Measurements from ENCODE around the gene EPN2.
"Not testable (repeated sequence)": the region's sequence is repeated elsewhere in the genome, so short reads cannot be mapped to it uniquely, and the experiment has no call there.

EPN2 gene

DNA sequence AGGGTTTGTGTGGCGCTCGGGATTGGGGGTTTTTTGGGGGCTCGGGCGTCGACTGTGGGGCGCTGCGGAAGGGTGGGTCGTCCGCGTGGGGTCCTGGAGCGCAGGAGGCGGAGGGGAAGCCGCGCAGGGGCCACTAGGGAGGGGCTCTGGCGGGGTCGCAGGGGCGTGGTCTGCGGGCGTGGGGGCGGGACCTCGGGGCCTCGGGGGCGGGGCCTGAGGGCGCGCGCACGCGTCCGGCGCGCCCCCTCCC, at the start of gene EPN2:
EPN2 (plus strand) TSS at position 228 of the 250 bp plus-strand sequence. CDS start 45,754 bp downstream, outside the sequence.
- H3K4me3 Mint-ChIP-seq = peak within 1 kb of the TSS; percentile 94

DNA sequence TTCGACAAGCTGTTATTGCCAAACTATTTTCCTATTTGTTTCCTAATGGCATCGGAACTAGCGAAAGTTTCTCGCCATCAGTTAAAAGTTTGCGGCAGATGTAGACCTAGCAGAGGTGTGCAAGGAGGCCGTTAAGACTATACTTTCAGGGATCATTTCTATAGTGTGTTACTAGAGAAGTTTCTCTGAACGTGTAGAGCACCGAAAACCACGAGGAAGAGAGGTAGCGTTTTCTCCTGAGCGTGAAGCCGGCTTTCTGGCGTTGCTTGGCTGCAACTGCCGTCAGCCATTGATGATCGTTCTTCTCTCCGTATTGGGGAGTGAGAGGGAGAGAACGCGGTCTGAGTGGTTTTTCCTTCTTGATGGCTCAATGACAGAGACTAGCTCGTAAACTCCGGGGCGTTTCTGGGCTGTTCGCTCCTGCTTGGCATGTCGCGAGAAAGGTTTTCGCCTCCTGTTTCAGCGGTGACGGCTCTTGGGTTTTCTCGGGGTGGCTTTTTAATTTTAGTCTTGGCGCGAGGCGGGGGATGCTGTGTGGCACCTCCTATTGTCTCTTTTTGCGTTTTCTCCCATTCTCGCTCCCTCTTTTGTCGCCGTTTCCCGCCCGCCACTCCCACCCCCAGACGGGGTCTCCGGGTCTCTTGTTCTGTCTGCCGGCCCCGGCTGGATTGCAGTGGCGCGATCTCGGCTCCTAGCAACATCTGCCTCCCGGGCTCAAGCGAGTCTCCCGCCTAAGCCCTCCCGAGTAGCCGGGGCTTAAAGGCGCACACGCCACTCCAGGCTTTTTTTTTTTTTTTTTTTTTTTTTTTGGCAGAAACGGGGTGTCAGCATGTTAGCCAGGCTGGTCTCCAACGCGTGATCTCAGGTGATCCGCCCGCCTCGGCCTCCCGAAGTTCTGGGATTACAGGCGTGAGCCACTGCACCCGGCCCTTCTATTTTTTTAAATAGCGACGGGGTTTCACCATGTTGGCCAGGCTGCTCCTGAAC, 49.0 kb upstream of the EPN2 start:
- ATAC-seq = peak; percentile 77
- H3K4me3 Mint-ChIP-seq, H3K9me3 Mint-ChIP-seq, H3K27me3 Mint-ChIP-seq, H3K36me3 Mint-ChIP-seq, H3K27ac Mint-ChIP-seq, H3K4me1 Mint-ChIP-seq: not testable (repeated sequence)

More for the DNA sequence above, at the start of gene EPN2:
- ATAC-seq = peak; percentile 90
- Mint-ChIP-seq H3K27ac (peak within 1 kb of the TSS; percentile 87), H3K4me1 (peaks cover 21% of the 10 kb centered on the region)
- H3K27me3 Mint-ChIP-seq, H3K9me3 Mint-ChIP-seq, H3K36me3 Mint-ChIP-seq: not testable (repeated sequence)

DNA sequence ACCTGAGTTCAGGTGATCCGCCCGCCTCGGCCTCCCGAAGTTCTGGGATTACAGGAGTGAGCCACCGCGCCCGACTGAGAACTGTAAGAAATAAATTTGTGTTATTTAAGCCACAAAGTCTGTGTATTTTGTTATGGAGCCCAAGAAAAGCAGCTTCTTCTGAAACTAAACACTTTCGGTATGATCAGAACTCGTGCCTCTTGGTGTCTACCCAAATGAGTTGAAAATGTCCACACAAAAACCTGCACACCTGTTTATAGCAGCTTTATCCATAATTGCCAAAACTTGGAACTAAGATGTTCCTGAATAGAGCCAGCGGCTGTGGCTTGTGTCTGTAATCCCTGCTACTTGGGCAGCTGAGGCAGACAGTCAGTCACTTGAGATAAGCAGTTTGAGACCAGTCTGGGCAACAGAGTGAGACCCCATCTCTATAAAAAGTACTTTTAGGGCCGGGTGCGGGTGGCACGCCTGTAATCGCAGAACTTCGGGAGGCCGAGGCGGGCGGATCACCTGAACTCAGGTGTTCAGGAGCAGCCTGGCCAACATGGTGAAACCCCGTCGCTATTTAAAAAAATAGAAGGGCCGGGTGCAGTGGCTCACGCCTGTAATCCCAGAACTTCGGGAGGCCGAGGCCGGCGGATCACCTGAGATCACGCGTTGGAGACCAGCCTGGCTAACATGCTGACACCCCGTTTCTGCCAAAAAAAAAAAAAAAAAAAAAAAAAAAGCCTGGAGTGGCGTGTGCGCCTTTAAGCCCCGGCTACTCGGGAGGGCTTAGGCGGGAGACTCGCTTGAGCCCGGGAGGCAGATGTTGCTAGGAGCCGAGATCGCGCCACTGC, 48.1 kb upstream of the EPN2 start:
- not testable (repeated sequence) for H3K27ac Mint-ChIP-seq, H3K36me3 Mint-ChIP-seq, H3K27me3 Mint-ChIP-seq, H3K4me1 Mint-ChIP-seq, H3K9me3 Mint-ChIP-seq, H3K4me3 Mint-ChIP-seq
- ATAC-seq = peak; percentile 88

- not testable (repeated sequence) for H3K4me3 Mint-ChIP-seq, H3K36me3 Mint-ChIP-seq, H3K27ac Mint-ChIP-seq, H3K4me1 Mint-ChIP-seq, H3K27me3 Mint-ChIP-seq, H3K9me3 Mint-ChIP-seq
- peak; percentile 13 for ATAC-seq
Measured at GRCh38 chr17:19189781-19190405, 47.3 kb upstream of the EPN2 start.

DNA sequence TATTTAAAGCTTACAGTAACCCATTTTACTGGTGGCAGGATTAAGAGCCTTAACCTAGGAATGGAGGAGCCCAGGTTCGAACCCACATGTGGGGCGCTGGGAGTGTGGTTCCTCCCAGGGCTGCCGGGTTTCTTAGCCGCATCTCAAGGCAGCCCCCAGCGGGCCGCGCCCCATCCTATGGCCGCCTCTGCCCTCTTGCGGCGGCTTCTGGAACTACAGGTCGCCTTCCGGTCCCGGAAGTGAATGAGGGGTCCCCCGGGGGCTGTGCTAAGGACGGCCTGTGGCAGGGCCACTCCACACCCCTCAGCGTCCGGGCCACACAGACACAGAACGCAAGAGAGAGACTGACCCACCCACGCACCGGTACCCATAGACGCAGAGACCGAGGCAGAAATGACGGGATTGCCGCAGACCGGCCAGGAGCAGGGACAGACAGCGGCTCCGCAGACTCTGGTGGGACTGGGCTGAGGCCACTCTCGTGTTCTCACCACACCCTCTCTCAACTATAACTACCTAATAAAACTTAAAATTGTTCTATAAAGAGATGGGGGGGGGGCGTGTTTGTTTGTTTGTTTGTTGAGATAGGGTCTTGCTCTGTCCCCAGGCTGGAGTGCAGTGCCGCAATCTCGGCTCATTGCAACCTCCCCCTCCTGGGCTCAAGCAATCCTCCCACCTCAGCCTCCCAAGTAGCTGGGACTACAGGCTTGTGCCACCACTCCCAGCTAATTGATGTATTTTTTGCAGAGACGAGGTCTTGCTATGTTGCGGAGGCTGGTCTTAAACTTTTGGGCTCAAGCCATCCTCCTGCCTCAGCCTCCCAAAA, 40.6 kb upstream of the EPN2 start:
- not testable (repeated sequence) for H3K4me3 Mint-ChIP-seq, H3K27ac Mint-ChIP-seq, H3K27me3 Mint-ChIP-seq, H3K9me3 Mint-ChIP-seq, H3K36me3 Mint-ChIP-seq, H3K4me1 Mint-ChIP-seq
- peak; percentile 99 for ATAC-seq

DNA sequence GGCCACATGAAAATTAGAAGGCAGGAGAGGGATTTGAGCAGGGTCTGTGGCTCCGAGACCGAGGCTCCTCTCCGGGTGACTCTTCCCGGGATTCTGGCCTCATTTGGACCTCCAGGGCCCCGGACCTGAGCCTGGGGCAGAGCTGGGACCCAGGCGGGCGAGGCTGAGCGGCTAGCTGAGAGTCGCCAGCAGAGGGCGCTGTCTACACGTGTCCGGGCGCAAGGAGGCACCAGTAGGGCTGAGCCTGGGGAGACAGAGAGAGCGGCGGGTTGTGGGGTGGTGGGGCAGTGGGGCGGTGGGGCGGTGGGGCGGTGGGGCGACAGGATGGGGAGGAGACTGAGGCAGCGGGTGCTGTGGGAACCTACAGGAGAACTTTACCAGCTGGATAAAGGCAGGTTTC, 34.7 kb upstream of the EPN2 start:
- not testable (repeated sequence) for H3K27ac Mint-ChIP-seq, H3K4me3 Mint-ChIP-seq, H3K9me3 Mint-ChIP-seq, H3K4me1 Mint-ChIP-seq, H3K27me3 Mint-ChIP-seq, H3K36me3 Mint-ChIP-seq
- peak; percentile 97 for ATAC-seq

- not testable (repeated sequence) for H3K9me3 Mint-ChIP-seq, H3K4me1 Mint-ChIP-seq, H3K27me3 Mint-ChIP-seq, H3K27ac Mint-ChIP-seq, ATAC-seq, H3K36me3 Mint-ChIP-seq, H3K4me3 Mint-ChIP-seq
Measured at GRCh38 chr17:19203429-19203828, 33.7 kb upstream of the EPN2 start.

DNA sequence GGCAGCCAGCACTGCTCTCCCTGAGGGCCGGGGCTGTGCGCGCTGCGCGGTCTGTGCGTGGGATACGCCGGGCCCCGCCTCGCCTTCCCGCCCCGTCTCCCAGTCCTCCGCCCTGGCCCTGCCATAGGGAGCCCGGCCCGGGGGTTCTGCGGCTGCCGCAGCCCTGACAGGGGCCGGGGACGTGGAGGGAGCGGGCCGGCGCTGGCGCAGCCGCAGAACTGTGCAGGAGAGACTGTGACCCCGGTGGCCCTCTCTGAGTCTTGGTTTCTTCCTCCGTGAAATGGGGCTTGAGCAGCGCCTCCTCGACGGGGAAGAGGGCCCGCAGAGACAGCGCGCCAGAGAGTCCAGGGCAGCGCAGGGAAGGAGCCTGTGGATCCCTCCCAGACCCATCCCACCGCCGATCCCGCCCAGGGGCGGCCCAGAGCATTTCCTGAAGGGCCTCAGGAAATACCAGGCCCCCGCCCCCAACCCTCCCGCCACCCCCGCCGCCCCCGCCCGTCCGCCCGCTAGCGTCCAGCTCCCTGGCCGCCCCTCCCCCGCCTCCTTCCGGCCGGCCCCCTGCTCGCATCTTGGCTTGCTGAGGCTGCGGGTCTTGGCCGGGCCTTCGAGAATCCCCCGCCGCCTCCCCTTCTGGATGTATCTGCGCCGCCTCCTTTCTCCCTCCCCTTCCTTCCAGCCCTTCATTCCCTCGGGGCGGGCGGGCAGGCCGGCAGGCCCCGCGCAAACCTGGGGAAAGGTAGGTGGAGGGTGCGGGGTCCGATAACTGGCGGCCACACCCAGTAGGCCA, 21.9 kb upstream of the EPN2 start:
- H3K4me1 Mint-ChIP-seq, H3K9me3 Mint-ChIP-seq, H3K27ac Mint-ChIP-seq, H3K4me3 Mint-ChIP-seq, H3K36me3 Mint-ChIP-seq, H3K27me3 Mint-ChIP-seq: not testable (repeated sequence)
- ATAC-seq = peak; percentile 52

- peak; percentile 77 for ATAC-seq
- H3K27ac Mint-ChIP-seq, H3K36me3 Mint-ChIP-seq, H3K4me1 Mint-ChIP-seq, H3K27me3 Mint-ChIP-seq, H3K4me3 Mint-ChIP-seq, H3K9me3 Mint-ChIP-seq: not testable (repeated sequence)
Measured at GRCh38 chr17:19216148-19216926, 20.8 kb upstream of the EPN2 start.

DNA sequence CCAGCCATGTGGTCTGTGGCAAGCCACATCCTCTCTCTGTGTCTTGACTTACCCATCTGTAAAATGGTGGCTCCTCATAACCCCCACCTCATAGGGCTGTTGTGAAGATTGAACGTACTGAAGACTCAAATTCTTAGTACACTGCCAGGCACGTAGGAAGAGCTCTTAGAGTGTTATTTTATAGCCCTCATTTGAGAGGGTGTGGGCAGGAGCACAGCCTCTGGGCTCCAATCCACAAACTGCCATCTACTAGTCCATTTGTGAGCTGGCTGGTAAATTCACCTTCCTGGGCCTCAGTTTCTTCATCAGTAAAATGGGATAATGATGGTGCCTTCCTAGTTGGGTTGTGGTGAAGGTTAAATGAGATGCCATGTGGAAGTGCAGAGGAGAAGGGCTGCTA, 18.3 kb upstream of the EPN2 start:
- not testable (repeated sequence) for H3K4me1 Mint-ChIP-seq, H3K9me3 Mint-ChIP-seq, ATAC-seq, H3K27me3 Mint-ChIP-seq, H3K4me3 Mint-ChIP-seq, H3K27ac Mint-ChIP-seq, H3K36me3 Mint-ChIP-seq

- H3K36me3 Mint-ChIP-seq, H3K27ac Mint-ChIP-seq, H3K4me1 Mint-ChIP-seq, H3K4me3 Mint-ChIP-seq, H3K9me3 Mint-ChIP-seq, ATAC-seq, H3K27me3 Mint-ChIP-seq: not testable (repeated sequence)
Measured at GRCh38 chr17:19219384-19219783, 17.8 kb upstream of the EPN2 start.

- not testable (repeated sequence) for H3K36me3 Mint-ChIP-seq, H3K4me1 Mint-ChIP-seq, ATAC-seq, H3K9me3 Mint-ChIP-seq, H3K27ac Mint-ChIP-seq, H3K4me3 Mint-ChIP-seq, H3K27me3 Mint-ChIP-seq
Measured at GRCh38 chr17:19220195-19220594, 17.0 kb upstream of the EPN2 start.

GRCh38 chr17:19226610-19227588, 10.3 kb upstream of the EPN2 start:
- not testable (repeated sequence) for H3K27me3 Mint-ChIP-seq, H3K9me3 Mint-ChIP-seq, H3K27ac Mint-ChIP-seq, H3K4me3 Mint-ChIP-seq, H3K4me1 Mint-ChIP-seq, H3K36me3 Mint-ChIP-seq, ATAC-seq
